Measurements from ENCODE around the gene EEA1.

DNA sequence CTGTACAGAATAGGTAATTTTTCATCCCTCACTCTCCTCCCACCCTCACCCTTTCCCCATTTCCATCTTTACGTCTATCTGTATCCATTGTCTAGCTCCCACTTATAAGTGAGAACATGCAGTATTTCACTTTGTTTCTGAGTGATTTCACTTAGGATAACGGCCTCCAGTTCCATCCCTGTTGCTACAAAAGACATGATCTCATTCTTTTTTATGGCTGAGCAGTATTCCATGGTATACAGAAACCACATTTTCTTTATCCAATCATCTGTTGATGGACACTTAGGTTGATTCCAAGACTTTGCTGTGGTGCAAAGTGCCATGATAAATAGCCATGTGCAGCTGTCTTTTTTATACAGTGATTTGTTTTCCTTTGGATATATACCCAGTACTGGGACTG, 16.4 kb downstream of the EEA1 start:
- TF ChIP-seq POLR2A (IDR thresholded peaks at IDR 0.05; ENCODE audit: low read depth, low read length) (no peak), TAF1 (IDR thresholded peaks at IDR 0.05; ENCODE audit: low read depth, low read length) (no peak), SPI1 (IDR thresholded peaks at IDR 0.05; ENCODE audit: low read depth, low read length) (no peak), POLR2AphosphoS5 (IDR thresholded peaks at IDR 0.05; ENCODE audit: low read depth, low read length) (no peak), PAX5 (IDR thresholded peaks at IDR 0.05; ENCODE audit: insufficient read depth, low read length, severe bottlenecking) (no peak)
